Measurements from ENCODE around the gene PANK4. TPM values are rescaled to one million over a fixed set of nuclear protein-coding genes. Genes with fewer than 3 reads are reported as not detected.
"Not testable (repeated sequence)": the region's sequence is repeated elsewhere in the genome, so short reads cannot be mapped to it uniquely, and the experiment has no call there.

The PANK4 gene
- total RNA-seq, 1 experiment from 2014 or later: 27.0 TPM

GRCh38 chr1:2569060-2569459 is 42.7 kb upstream of the PANK4 start:
- ChIA-PET POLR2A (no interaction called here), CTCF (no interaction called here)

GRCh38 chr1:2568187-2568816 is 41.9 kb upstream of the PANK4 start:
- H3K27ac Mint-ChIP-seq (ENCODE audit: unreplicated experiment); H3K4me3 ChIP-seq (ENCODE audit: low read depth, low read length); H3K36me3 Mint-ChIP-seq (ENCODE audit: insufficient read depth, unreplicated experiment); H3K4me3 Mint-ChIP-seq (ENCODE audit: unreplicated experiment); H3K4me1 Mint-ChIP-seq (ENCODE audit: low read depth, unreplicated experiment); H3K36me3 ChIP-seq (ENCODE audit: control insufficient read depth, insufficient read depth, low read length); H3K9me3 Mint-ChIP-seq (ENCODE audit: unreplicated experiment); BruUV-seq (replicated peaks); H3K27me3 Mint-ChIP-seq (ENCODE audit: insufficient read depth, unreplicated experiment); H3K4me1 ChIP-seq; H3K27me3 ChIP-seq (replicated peaks; ENCODE audit: control insufficient read depth, insufficient read depth, low read length); intact Hi-C loops (cut with micrococcal nuclease; ENCODE audit: unreplicated experiment); H3K9me3 ChIP-seq; POLR2A ChIA-PET; CTCF ChIA-PET; DNase-seq: not testable (repeated sequence)

More at GRCh38 chr1:2569060-2569459, 42.7 kb upstream of the PANK4 start:
- no peaks in the 10 kb centered on the region for H3K36me3 ChIP-seq (ENCODE audit: control insufficient read depth, insufficient read depth, low read length)
- no peaks in the 10 kb centered on the region for H3K9me3 ChIP-seq
- intact Hi-C loops (cut with micrococcal nuclease; ENCODE audit: unreplicated experiment): no loop called here
- no TSS peak for BruUV-seq (replicated peaks)
- DNase-seq: no peak
- no peaks in the 10 kb centered on the region for H3K4me1 ChIP-seq
- H3K4me3 Mint-ChIP-seq (ENCODE audit: unreplicated experiment): no peak overlapping the region
- no peak overlapping the region for H3K27ac Mint-ChIP-seq (ENCODE audit: unreplicated experiment)
- peaks cover 16% of the 10 kb centered on the region for H3K9me3 Mint-ChIP-seq (ENCODE audit: unreplicated experiment)
- peaks cover 6% of the 10 kb centered on the region for H3K36me3 Mint-ChIP-seq (ENCODE audit: insufficient read depth, unreplicated experiment)
- TF ChIP-seq CTCF (IDR thresholded peaks at IDR 0.05; ENCODE audit: insufficient read depth in 1 of 2, low read depth in 1 of 2, low read length in 1 of 2, severe bottlenecking in 1 of 2, unreplicated experiment in 1 of 2): no peak
- no peaks in the 10 kb centered on the region for H3K27me3 ChIP-seq (replicated peaks; ENCODE audit: control insufficient read depth, insufficient read depth, low read length)
- H3K4me1 Mint-ChIP-seq (ENCODE audit: low read depth, unreplicated experiment): no peaks in the 10 kb centered on the region
- no peaks in the 10 kb centered on the region for H3K27me3 Mint-ChIP-seq (ENCODE audit: insufficient read depth, unreplicated experiment)
- no peak overlapping the region for H3K4me3 ChIP-seq (ENCODE audit: low read depth, low read length)

- no peaks in the 10 kb centered on the region for H3K36me3 Mint-ChIP-seq (ENCODE audit: insufficient read depth, unreplicated experiment)
- CTCF ChIA-PET: no interaction called here
- Histone ChIP-seq H3K27me3 (replicated peaks; ENCODE audit: control insufficient read depth, insufficient read depth, low read length) (no peaks in the 10 kb centered on the region), H3K4me3 (ENCODE audit: low read depth, low read length) (no peak overlapping the region), H3K4me1 (no peaks in the 10 kb centered on the region), H3K9me3 (no peaks in the 10 kb centered on the region), H3K36me3 (ENCODE audit: control insufficient read depth, insufficient read depth, low read length) (no peaks in the 10 kb centered on the region)
- no peaks in the 10 kb centered on the region for H3K4me1 Mint-ChIP-seq (ENCODE audit: low read depth, unreplicated experiment)
- no TSS peak for BruUV-seq (replicated peaks)
- no peaks in the 10 kb centered on the region for H3K27me3 Mint-ChIP-seq (ENCODE audit: insufficient read depth, unreplicated experiment)
- no peak overlapping the region for H3K4me3 Mint-ChIP-seq (ENCODE audit: unreplicated experiment)
- intact Hi-C loops (cut with micrococcal nuclease; ENCODE audit: unreplicated experiment): no loop called here
- H3K9me3 Mint-ChIP-seq (ENCODE audit: unreplicated experiment): no peaks in the 10 kb centered on the region
- POLR2A ChIA-PET: no interaction called here
- no peak overlapping the region for H3K27ac Mint-ChIP-seq (ENCODE audit: unreplicated experiment)
- no peak for DNase-seq
- TF ChIP-seq CTCF (IDR thresholded peaks at IDR 0.05; ENCODE audit: insufficient read depth in 1 of 2, low read depth in 1 of 2, low read length in 1 of 2, severe bottlenecking in 1 of 2, unreplicated experiment in 1 of 2): no peak
These were observed 40.8 kb upstream of the PANK4 start for GRCh38 chr1:2567083-2567679.
